OCI-LY1 (cell line): Measurements from ENCODE around the gene DHX32.
"Not testable (repeated sequence)": the region's sequence is repeated elsewhere in the genome, so short reads cannot be mapped to it uniquely, and the experiment has no call there.

ENCODE experiments used
- H2AFZ ChIP-seq: fragments of 200-600 bp; sonication (generic), shearing (Covaris generic); 2 replicates; pipeline ENCODE4 v1.6.0; 2014; ENCODE audit warnings: antibody characterized with exemption, mild to moderate bottlenecking, low read length
- H3F3A ChIP-seq: fragments of 200-600 bp; sonication (generic), shearing (Covaris generic); 2 replicates; pipeline ENCODE4 v1.6.0; 2014; ENCODE audit warnings: mild to moderate bottlenecking, antibody characterized with exemption, low read length, moderate library complexity; ENCODE audit not compliant: insufficient read depth
- H3K27ac ChIP-seq: fragments of 200-600 bp; sonication (generic); 2 replicates; pipeline ENCODE4 v1.5.1; 2014; ENCODE audit warnings: low read length, mixed run types, mild to moderate bottlenecking, low read depth; ENCODE audit not compliant: poor library complexity, severe bottlenecking
- H3K27me3 ChIP-seq: fragments of 200-600 bp; sonication (generic); 2 replicates; pipeline ENCODE4 v1.6.0; 2014; ENCODE audit warnings: antibody characterized with exemption, mild to moderate bottlenecking, low read length, moderate library complexity; ENCODE audit not compliant: insufficient read depth
- H3K36me3 ChIP-seq: fragments of 200-600 bp; sonication (generic); 2 replicates; pipeline ENCODE4 v1.6.1; 2014; ENCODE audit warnings: mild to moderate bottlenecking, antibody characterized with exemption, low read length, moderate library complexity, mixed read lengths; ENCODE audit not compliant: insufficient read depth
- H3K4me1 ChIP-seq: fragments of 200-600 bp; sonication (generic); 2 replicates; pipeline ENCODE4 v1.5.1; 2014; ENCODE audit warnings: mild to moderate bottlenecking, low read length, moderate library complexity; ENCODE audit not compliant: insufficient read depth, severe bottlenecking
- H3K4me2 ChIP-seq: fragments of 200-600 bp; sonication (generic), shearing (Covaris generic); 2 replicates; pipeline ENCODE4 v1.6.1; 2014; ENCODE audit warnings: low read length
- H3K4me3 ChIP-seq: fragments of 200-600 bp; sonication (generic); 2 replicates; pipeline ENCODE4 v1.5.1; 2014; ENCODE audit warnings: low read length, low read depth, mild to moderate bottlenecking, mixed read lengths; ENCODE audit not compliant: poor library complexity, severe bottlenecking
- H3K79me2 ChIP-seq: fragments of 200-600 bp; shearing (Covaris generic); 2 replicates; pipeline ENCODE4 v1.6.1; 2016; ENCODE audit warnings: mixed run types, low read length, mixed read lengths; ENCODE audit not compliant: insufficient read depth
- H3K9ac ChIP-seq: fragments of 200-600 bp; sonication (generic), shearing (Covaris generic); 2 replicates; pipeline ENCODE4 v1.6.1; 2014; ENCODE audit warnings: mild to moderate bottlenecking, low read length, mixed read lengths
- H3K9me2 ChIP-seq: fragments of 200-600 bp; sonication (generic), shearing (Covaris generic); 2 replicates; pipeline ENCODE4 v1.6.1; 2014; ENCODE audit warnings: low read depth, mild to moderate bottlenecking, low read length, mixed read lengths
- H3K9me3 ChIP-seq: fragments of 200-600 bp; shearing (Covaris generic); 2 replicates; pipeline ENCODE4 v1.6.1; 2014; ENCODE audit warnings: low read length, mixed read lengths
- H4K20me1 ChIP-seq: fragments of 200-600 bp; sonication (generic), shearing (Covaris generic); 2 replicates; pipeline ENCODE4 v1.6.0; 2016; ENCODE audit warnings: mild to moderate bottlenecking, low read length; ENCODE audit not compliant: insufficient read depth
- EZH2 ChIP-seq: fragments of 200-600 bp; sonication (generic), shearing (Covaris generic); IDR thresholded peaks from 2 replicates; pipeline ENCODE4 v1.8.0; 2017; ENCODE audit warnings: borderline replicate concordance, mixed run types, mild to moderate bottlenecking, antibody characterized with exemption, low read length, moderate library complexity, mixed read lengths
- TF ChIP-seq, protein P1 (sequence below): fragments of 200-600 bp; sonication (generic), shearing (Covaris generic); IDR thresholded peaks from 2 replicates; pipeline ENCODE4 v1.5.1; 2017; ENCODE audit warnings: mild to moderate bottlenecking, antibody characterized with exemption, low read length, moderate library complexity, mixed read lengths

DHX32 gene

DNA sequence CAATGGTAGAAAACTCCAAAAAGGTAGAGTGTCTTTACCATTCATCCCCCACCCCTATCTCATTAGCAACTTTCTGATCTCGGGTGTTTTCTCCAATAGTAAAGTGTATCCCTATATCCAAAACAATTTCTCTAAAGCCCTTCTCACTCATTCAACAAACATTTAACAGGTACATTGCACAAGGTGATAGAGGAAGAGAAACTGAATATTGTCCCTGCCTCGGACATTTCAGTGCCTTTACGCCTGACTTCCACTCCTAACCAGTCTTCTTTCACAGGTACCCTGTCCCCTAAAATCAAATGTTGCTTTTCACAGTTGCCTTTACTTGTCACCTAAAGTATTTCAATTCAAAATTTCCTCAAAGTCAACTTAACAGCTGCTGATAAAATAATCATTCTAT lies 13.1 kb upstream of the DHX32 start:
- H3K4me3 ChIP-seq, H3K79me2 ChIP-seq, H2AFZ ChIP-seq: not testable (repeated sequence)

DNA sequence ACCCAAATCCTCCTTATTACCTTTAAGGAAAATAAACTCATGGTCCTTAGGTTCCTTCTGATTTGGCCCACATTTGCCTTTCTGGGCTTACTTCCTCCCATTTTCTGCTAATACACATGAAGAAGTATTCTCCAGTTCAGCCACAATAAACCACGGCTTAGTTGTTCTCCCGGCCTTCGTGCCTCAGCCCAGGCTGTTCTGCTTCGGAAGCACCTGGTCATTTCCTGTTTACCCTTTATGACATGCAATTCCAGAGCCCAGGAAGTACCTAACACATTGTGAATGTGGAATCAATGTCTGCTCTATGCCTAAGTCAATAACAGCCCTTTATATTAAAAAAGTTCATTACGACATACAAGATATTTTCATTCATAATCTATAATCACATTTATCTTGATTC lies 11.3 kb upstream of the DHX32 start:
- H3K4me3 ChIP-seq, H3K36me3 ChIP-seq, H3K4me2 ChIP-seq: not testable (repeated sequence)

More for the DNA sequence above, 13.1 kb upstream of the DHX32 start:
- H3F3A ChIP-seq, H3K36me3 ChIP-seq, H3K27ac ChIP-seq, H3K9ac ChIP-seq, H3K4me2 ChIP-seq, H3K27me3 ChIP-seq, H3K9me2 ChIP-seq, H3K9me3 ChIP-seq, H3K4me1 ChIP-seq, H4K20me1 ChIP-seq: not testable (repeated sequence)

DNA sequence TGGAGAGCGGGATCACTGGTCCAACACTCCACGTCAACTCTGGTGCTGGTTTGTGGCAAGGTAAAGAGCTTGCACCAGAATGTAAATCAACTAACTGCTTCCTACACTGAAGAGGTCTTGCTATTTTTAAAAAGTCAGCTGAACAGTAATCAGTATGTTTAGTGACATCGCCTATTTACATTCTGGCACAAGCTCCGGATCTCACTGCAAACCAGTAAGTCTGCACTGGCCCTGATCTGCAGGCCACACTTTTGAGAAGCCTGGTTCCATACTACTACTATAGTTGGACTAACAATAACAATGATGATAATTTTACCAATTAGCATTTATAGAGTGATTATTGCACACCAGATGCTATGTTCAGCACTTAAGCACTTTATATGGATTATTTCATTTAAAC lies 8.3 kb upstream of the DHX32 start:
- H4K20me1 ChIP-seq, H3F3A ChIP-seq, H3K9me2 ChIP-seq, H3K36me3 ChIP-seq, H3K4me3 ChIP-seq, H3K9ac ChIP-seq, H3K79me2 ChIP-seq, H3K4me2 ChIP-seq, H2AFZ ChIP-seq, H3K27me3 ChIP-seq, H3K9me3 ChIP-seq, H3K4me1 ChIP-seq, H3K27ac ChIP-seq: not testable (repeated sequence)

More for the DNA sequence above, 11.3 kb upstream of the DHX32 start:
- not testable (repeated sequence) for H3K9ac ChIP-seq, H2AFZ ChIP-seq, H3K27me3 ChIP-seq, H3K4me1 ChIP-seq, H3F3A ChIP-seq, H3K79me2 ChIP-seq, H3K9me3 ChIP-seq, H3K9me2 ChIP-seq, H4K20me1 ChIP-seq, H3K27ac ChIP-seq

DNA sequence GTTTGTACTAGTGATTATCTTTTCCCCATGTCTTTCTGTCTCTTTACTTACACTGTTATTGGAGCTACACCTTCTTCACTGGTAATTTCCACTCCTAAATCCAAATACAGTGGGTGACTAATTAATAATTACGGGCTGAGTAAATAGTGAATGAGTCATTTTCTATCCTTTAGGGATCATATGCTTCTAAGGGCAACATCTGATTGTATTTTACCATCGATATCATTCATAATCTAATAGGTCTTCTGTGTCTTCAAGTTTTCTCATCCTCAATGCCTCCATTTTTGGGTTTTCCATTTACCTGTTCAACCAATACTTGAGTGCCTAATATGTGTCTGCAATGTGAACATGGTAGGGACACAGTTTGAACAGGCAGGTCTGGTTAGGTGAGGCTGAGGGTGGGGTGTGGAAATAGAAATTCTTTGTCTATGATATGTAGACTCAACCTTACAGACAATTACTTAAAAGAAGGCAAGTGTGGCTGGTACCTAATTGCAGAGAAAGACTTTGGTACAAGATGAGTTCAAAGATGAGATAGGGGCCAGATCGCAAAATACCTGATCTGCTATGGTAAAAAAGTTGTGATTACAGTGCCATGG lies 5.9 kb upstream of the DHX32 start:
- Histone ChIP-seq H4K20me1 (no peaks in the 10 kb centered on the region), H3K27ac (no peak overlapping the region), H3F3A (no peaks in the 10 kb centered on the region), H3K4me1 (no peaks in the 10 kb centered on the region), H2AFZ (no peak overlapping the region), H3K9me3 (no peaks in the 10 kb centered on the region), H3K4me3 (no peak overlapping the region), H3K27me3 (no peaks in the 10 kb centered on the region), H3K4me2 (no peak overlapping the region), H3K9me2 (no peaks in the 10 kb centered on the region; the same call in 1 of the 2 replicates), H3K9ac (no peak overlapping the region), H3K79me2 (no peaks in the 10 kb centered on the region), H3K36me3 (no peaks in the 10 kb centered on the region)
- TF ChIP-seq EZH2 = no peak
- TF ChIP-seq, protein P1, sequence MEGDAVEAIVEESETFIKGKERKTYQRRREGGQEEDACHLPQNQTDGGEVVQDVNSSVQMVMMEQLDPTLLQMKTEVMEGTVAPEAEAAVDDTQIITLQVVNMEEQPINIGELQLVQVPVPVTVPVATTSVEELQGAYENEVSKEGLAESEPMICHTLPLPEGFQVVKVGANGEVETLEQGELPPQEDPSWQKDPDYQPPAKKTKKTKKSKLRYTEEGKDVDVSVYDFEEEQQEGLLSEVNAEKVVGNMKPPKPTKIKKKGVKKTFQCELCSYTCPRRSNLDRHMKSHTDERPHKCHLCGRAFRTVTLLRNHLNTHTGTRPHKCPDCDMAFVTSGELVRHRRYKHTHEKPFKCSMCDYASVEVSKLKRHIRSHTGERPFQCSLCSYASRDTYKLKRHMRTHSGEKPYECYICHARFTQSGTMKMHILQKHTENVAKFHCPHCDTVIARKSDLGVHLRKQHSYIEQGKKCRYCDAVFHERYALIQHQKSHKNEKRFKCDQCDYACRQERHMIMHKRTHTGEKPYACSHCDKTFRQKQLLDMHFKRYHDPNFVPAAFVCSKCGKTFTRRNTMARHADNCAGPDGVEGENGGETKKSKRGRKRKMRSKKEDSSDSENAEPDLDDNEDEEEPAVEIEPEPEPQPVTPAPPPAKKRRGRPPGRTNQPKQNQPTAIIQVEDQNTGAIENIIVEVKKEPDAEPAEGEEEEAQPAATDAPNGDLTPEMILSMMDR = no peak

DNA sequence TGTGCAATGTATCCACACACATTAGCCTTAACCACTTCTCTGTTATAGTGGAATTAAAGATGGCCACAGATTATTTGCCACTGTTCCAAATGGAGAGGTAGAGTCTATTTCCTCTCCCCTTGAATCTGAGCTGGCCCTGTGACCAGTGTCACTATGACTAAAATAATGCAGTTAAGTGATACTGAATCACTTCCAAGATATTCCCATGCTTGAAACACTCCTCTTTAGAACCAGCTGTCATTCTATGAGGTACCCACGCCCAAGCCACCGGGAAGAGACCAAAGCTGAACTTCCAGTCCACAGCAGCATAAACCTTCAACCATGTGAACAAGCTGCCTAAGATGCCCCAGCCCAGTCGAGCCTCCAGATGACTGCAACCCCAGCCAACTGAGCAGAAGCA lies 2.1 kb upstream of the DHX32 start:
- no peaks in the 10 kb centered on the region for H3K36me3 ChIP-seq
- TF ChIP-seq EZH2 = no peak
- TF ChIP-seq, protein P1 = no peak
- H3K4me3 ChIP-seq = no peak overlapping the region
- H3K9ac ChIP-seq = no peak overlapping the region
- no peak overlapping the region for H3K4me2 ChIP-seq
- no peaks in the 10 kb centered on the region for H4K20me1 ChIP-seq
- no peak overlapping the region for H3K27ac ChIP-seq
- H3K9me3 ChIP-seq = no peaks in the 10 kb centered on the region
- no peaks in the 10 kb centered on the region for H3K79me2 ChIP-seq
- H3K9me2 ChIP-seq = no peaks in the 10 kb centered on the region; the same call in 1 of the 2 replicates
- no peak overlapping the region for H2AFZ ChIP-seq
- H3K4me1 ChIP-seq = no peaks in the 10 kb centered on the region
- no peaks in the 10 kb centered on the region for H3F3A ChIP-seq
- H3K27me3 ChIP-seq = no peaks in the 10 kb centered on the region
